ENCODE results near the gene ZCCHC4. TPM values are rescaled to one million over a fixed set of nuclear protein-coding genes. Genes with fewer than 3 reads are reported as not detected.

The ZCCHC4 gene
- total RNA-seq, 2 donors from 2014 or later = 9.4 to 17.1 TPM

DNA sequence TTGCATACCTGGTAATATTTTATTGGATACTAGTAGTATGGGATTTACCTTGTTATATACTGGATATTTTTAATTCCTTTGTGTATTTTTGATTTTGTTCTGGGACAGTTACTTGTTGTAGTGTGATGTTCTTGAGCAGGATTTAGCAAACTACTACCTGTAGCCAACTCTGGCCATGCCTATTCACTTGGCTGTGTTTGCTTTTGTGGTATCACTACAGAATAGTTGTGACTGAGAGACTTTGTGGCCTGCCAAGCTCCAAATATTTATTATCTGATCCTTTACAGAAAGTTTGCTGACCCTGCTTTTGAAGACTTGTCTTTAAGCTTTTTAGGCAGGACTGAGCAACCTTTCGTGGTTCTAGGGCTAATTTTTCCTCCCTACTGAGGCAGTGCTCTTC is 17.8 kb downstream of the ZCCHC4 start:
- TF ChIP-seq, protein P1, sequence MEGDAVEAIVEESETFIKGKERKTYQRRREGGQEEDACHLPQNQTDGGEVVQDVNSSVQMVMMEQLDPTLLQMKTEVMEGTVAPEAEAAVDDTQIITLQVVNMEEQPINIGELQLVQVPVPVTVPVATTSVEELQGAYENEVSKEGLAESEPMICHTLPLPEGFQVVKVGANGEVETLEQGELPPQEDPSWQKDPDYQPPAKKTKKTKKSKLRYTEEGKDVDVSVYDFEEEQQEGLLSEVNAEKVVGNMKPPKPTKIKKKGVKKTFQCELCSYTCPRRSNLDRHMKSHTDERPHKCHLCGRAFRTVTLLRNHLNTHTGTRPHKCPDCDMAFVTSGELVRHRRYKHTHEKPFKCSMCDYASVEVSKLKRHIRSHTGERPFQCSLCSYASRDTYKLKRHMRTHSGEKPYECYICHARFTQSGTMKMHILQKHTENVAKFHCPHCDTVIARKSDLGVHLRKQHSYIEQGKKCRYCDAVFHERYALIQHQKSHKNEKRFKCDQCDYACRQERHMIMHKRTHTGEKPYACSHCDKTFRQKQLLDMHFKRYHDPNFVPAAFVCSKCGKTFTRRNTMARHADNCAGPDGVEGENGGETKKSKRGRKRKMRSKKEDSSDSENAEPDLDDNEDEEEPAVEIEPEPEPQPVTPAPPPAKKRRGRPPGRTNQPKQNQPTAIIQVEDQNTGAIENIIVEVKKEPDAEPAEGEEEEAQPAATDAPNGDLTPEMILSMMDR (IDR thresholded peaks at IDR 0.05) = no peak
- TF ChIP-seq POLR2AphosphoS5 (IDR thresholded peaks at IDR 0.05) (no peak), POLR2A (IDR thresholded peaks at IDR 0.05) (no peak)
- H3K9me3 ChIP-seq = no peaks in the 10 kb centered on the region
- 57% methylated on average over 1 of the region's 1 CpG for WGBS
- no peaks in the 10 kb centered on the region for H3K27me3 ChIP-seq (replicated peaks; ENCODE audit: insufficient read depth)
- H3K4me1 ChIP-seq (replicated peaks) = no peaks in the 10 kb centered on the region
- no peak overlapping the region for H3K27ac ChIP-seq
- no peak overlapping the region for H3K4me3 ChIP-seq
- intact Hi-C loops (cut with DNase I) = no loop called here
- no peaks in the 10 kb centered on the region for H3K36me3 ChIP-seq
- DNase-seq (ENCODE audit: low spot score) = no peak

DNA sequence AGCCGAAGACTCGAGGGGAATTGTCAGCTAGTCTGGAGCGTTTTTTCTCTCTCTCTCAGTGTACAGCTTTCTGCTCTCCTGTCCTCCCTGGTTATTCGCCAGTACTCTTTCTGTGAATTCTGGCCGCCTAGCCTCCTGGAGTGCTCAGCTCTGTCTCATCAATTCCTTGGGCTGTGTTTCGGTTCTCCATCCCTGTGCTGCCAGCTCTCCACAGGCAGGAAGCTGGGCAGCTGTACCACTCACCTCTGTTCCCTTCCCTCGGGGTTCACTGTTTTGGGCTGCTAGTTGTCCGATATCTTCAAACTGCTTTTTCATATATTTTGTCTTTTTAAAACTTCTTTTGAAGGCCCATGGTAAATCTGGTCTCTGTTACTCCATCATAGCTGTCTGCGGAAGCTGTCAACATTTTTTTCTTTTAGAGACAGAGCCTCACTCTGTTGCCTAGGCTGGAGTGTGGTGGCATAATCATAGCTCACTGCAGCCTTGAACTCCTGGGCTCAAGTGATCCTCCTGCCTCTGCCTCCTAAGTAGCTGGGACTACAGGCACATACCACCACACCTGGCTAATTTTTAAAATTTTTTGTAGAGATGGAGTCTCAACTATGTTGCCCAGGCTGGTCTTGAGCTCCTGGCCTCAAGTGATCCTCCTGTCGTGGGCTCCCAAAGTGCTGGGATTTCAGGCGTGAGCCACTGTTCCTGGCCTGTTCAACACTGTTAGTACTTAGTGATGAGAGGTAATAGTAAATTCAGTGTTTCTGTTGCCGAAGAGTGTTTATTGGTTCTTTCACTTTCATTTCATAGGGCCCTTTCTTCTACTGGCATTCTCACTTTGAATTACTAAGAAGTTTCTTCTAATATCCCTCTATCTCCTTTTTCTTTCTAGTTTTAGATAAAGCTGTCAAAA is 18.6 kb downstream of the ZCCHC4 start:
- 69% methylated on average over 12 of the region's 12 CpGs for WGBS
- H3K27ac ChIP-seq = peak overlapping the region; percentile 35 to 38
- no peaks in the 10 kb centered on the region for H3K9me3 ChIP-seq
- H3K4me3 ChIP-seq = no peak overlapping the region
- no peaks in the 10 kb centered on the region for H3K4me1 ChIP-seq (replicated peaks)
- no peaks in the 10 kb centered on the region for H3K27me3 ChIP-seq (replicated peaks; ENCODE audit: insufficient read depth)
- DNase-seq (ENCODE audit: low spot score) = no peak
- no peaks in the 10 kb centered on the region for H3K36me3 ChIP-seq
- intact Hi-C loops (cut with DNase I) = no loop called here
- TF ChIP-seq POLR2AphosphoS5 (IDR thresholded peaks at IDR 0.05) (no peak), POLR2A (IDR thresholded peaks at IDR 0.05) (no peak)
- TF ChIP-seq, protein P1 (IDR thresholded peaks at IDR 0.05) = no peak

DNA sequence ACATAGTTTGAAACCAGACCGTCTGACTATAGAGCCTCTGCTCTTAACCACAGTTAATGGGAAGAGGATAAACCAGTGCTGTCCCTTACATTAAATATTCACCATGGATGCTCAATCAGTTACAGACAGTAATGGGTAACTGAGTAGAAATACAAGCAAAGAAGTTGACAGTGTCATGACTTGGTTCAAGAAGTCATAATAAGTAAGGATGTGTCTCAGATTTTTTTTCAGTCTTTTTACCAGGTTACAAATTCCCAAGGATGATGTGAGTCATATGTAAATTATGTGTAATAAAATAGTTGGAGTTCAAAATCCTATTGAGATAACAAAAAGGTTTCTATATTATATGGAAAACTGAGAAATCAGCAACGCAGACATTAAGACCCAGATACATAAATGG is 31.1 kb downstream of the ZCCHC4 start:
- no peaks in the 10 kb centered on the region for H3K4me1 ChIP-seq (replicated peaks)
- H3K4me3 ChIP-seq = no peak overlapping the region
- H3K9me3 ChIP-seq = no peaks in the 10 kb centered on the region
- DNase-seq (ENCODE audit: low spot score) = no peak
- H3K36me3 ChIP-seq = no peaks in the 10 kb centered on the region
- TF ChIP-seq POLR2A (IDR thresholded peaks at IDR 0.05) (no peak), POLR2AphosphoS5 (IDR thresholded peaks at IDR 0.05) (no peak)
- WGBS = 93% methylated on average over 2 of the region's 2 CpGs
- intact Hi-C loops (cut with DNase I) = no loop called here
- no peaks in the 10 kb centered on the region for H3K27me3 ChIP-seq (replicated peaks; ENCODE audit: insufficient read depth)
- no peak overlapping the region for H3K27ac ChIP-seq

DNA sequence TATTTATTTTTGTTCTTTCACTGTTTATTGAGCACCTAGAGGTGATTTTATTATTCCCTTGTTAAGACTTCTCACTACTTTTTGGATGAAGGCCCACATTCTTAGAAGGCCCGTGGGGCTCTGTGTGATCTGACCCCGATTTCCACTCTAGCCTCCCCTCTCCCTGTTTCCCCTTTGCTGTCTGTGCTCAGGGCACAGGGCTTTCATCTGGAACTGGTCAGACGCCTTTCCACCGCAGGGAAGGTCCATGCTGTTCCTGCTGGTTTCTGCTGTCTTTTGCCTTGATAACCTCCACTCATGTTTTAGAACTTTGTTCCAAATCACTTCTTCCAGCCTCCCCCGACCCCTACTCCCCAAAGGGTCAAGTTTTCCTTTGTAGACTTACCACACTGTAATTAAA is 33.2 kb downstream of the ZCCHC4 start:
- Histone ChIP-seq H3K4me3 (no peak overlapping the region), H3K36me3 (no peaks in the 10 kb centered on the region), H3K27me3 (replicated peaks; ENCODE audit: insufficient read depth) (no peaks in the 10 kb centered on the region), H3K9me3 (no peaks in the 10 kb centered on the region), H3K27ac (no peak overlapping the region), H3K4me1 (replicated peaks) (no peaks in the 10 kb centered on the region)
- intact Hi-C loops (cut with DNase I) = no loop called here
- DNase-seq (ENCODE audit: low spot score) = no peak
- no peak for TF ChIP-seq POLR2AphosphoS5 (IDR thresholded peaks at IDR 0.05)
- TF ChIP-seq, protein P1 (IDR thresholded peaks at IDR 0.05) = no peak
- no peak for TF ChIP-seq POLR2A (IDR thresholded peaks at IDR 0.05)
- 50% methylated on average over 5 of the region's 5 CpGs for WGBS

DNA sequence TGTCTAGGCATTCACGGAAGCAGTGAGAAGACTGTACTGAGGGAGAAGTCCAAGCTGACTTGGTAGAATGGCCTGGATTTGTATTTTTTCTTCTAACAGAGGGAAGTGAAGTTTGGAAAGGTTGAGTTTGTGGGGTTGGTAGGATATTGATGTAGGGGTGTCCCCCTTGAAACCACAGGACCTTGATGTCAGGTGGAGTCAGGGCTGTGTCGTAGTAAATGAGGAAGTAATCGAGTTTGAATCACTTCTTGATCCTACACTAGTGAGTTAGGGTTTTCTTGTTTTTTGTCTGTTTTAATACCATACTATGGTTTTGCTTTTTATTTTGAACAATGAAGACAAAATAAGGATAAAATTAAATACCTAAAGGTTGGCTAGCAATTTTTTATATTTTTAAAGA is 34.3 kb downstream of the ZCCHC4 start:
- no peak for TF ChIP-seq POLR2AphosphoS5 (IDR thresholded peaks at IDR 0.05)
- TF ChIP-seq, protein P1 (IDR thresholded peaks at IDR 0.05) = no peak
- no peak for TF ChIP-seq POLR2A (IDR thresholded peaks at IDR 0.05)
- Histone ChIP-seq H3K36me3 (no peaks in the 10 kb centered on the region), H3K9me3 (no peaks in the 10 kb centered on the region), H3K4me1 (replicated peaks) (no peaks in the 10 kb centered on the region), H3K27ac (no peak overlapping the region), H3K4me3 (no peak overlapping the region), H3K27me3 (replicated peaks; ENCODE audit: insufficient read depth) (no peaks in the 10 kb centered on the region)
- intact Hi-C loops (cut with DNase I) = no loop called here
- 92% methylated on average over 3 of the region's 3 CpGs for WGBS
- DNase-seq (ENCODE audit: low spot score) = no peak
